Endothelial cell of umbilical vein (primary cell): Measurements from ENCODE around the gene RPGRIP1. TPM values are rescaled to one million over a fixed set of nuclear protein-coding genes. Genes with fewer than 3 reads are reported as not detected.

Experiments used
- BruUV-seq: library from RNA; stranded (reverse); fragments of 400-500 nt; replicated peaks from 2 replicates; lab custom pipeline; 2021; lab: Mats Ljungman, UMichigan
- CTCF ChIA-PET: fragments of 300-600, 350-600 bp; sonication (Branson Sonifier 250); formaldehyde crosslinking; loops from one replicate; lab custom pipeline; 2021; ENCODE audit warnings: antibody characterized with exemption, inconsistent platforms; lab: Charles Lee
- POLR2A ChIA-PET: fragments of 300-600, 350-600 bp; sonication (Branson Sonifier 250); formaldehyde crosslinking; loops from one replicate; lab custom pipeline; 2021; ENCODE audit warnings: antibody characterized with exemption, inconsistent platforms; lab: Charles Lee
- DNase-seq: peaks from one replicate; pipeline ENCODE4 v3.0.0-alpha.2; 2011; ENCODE audit warnings: low read depth, low spot score
- FAIRE-seq: peaks from 2 replicates; lab custom pipeline; 2011; peaks lifted over from hg19 to GRCh38; lab: Jason Lieb, UNC
- H2AFZ ChIP-seq: 2 replicates; pipeline ENCODE4 v1.6.0; 2012; ENCODE audit warnings: low read depth, low read length, control low read depth, inconsistent platforms
- H3K27ac ChIP-seq: 2 replicates; pipeline ENCODE4 v1.5.1; 2011; ENCODE audit warnings: low read depth, mild to moderate bottlenecking, control low read depth, low read length, moderate library complexity; ENCODE audit not compliant: insufficient read depth
- H3K27me3 ChIP-seq, 2 experiments: 2 replicates each; pipeline versions ENCODE4 v1.6.0 to v1.6.1; 2011; ENCODE audit warnings: low read length in 2 of 2, mixed read lengths in 1 of 2; ENCODE audit not compliant: control insufficient read depth in 2 of 2, insufficient read depth in 2 of 2
- H3K36me3 ChIP-seq, 2 experiments: 2 replicates in 1 of 2; 3 replicates in 1 of 2; pipeline ENCODE4 v1.5.1; 2011; ENCODE audit warnings: low read length in 2 of 2, mild to moderate bottlenecking in 1 of 2, moderate library complexity in 1 of 2; ENCODE audit not compliant: control insufficient read depth in 2 of 2, insufficient read depth in 2 of 2; ENCODE audit errors: extremely low read depth in 1 of 2
- H3K4me1 ChIP-seq: 3 replicates; pipeline ENCODE4 v1.5.1; 2011; ENCODE audit warnings: mild to moderate bottlenecking, low read length; ENCODE audit not compliant: control insufficient read depth, insufficient read depth; ENCODE audit errors: extremely low read depth
- H3K4me2 ChIP-seq: 2 replicates; pipeline ENCODE4 v1.6.1; 2011; ENCODE audit warnings: low read length, control low read depth, mixed read lengths; ENCODE audit not compliant: insufficient read depth
- H3K4me3 ChIP-seq, 3 experiments: fragments of 200-600 bp in 1 of 3; sonication (generic), shearing (Covaris generic) in 1 of 3; replicated peaks in 1 of 3; 2 replicates each; pipeline ENCODE4 v1.5.1; 2011 to 2016; ENCODE audit warnings: control low read depth in 3 of 3, low read length in 3 of 3, mild to moderate bottlenecking in 2 of 3, inconsistent platforms in 1 of 3, low read depth in 1 of 3, moderate library complexity in 1 of 3; ENCODE audit not compliant: insufficient read depth in 1 of 3
- H3K79me2 ChIP-seq: 2 replicates; pipeline ENCODE4 v1.6.0; 2012; ENCODE audit warnings: low read length, inconsistent platforms; ENCODE audit not compliant: control insufficient read depth, insufficient read depth
- H3K9ac ChIP-seq: replicated peaks from 2 replicates; pipeline ENCODE3; 2011; ENCODE audit warnings: low read length, control low read depth; ENCODE audit not compliant: insufficient read depth; ENCODE audit errors: extremely low read depth
- H3K9me1 ChIP-seq: replicated peaks from 3 replicates; pipeline ENCODE4 v1.6.0; 2011; ENCODE audit warnings: mild to moderate bottlenecking, low read length; ENCODE audit not compliant: control insufficient read depth, insufficient read depth; ENCODE audit errors: extremely low read depth
- H3K9me3 ChIP-seq: replicated peaks from 2 replicates; pipeline ENCODE4 v1.5.1; 2012; ENCODE audit warnings: low read length, inconsistent platforms; ENCODE audit not compliant: control insufficient read depth, insufficient read depth
- H4K20me1 ChIP-seq: replicated peaks from 2 replicates; pipeline ENCODE3; 2011; ENCODE audit warnings: mild to moderate bottlenecking, low read length; ENCODE audit not compliant: control insufficient read depth, insufficient read depth; ENCODE audit errors: extremely low read depth
- CTCF ChIP-seq, 2 donors: IDR thresholded peaks; 1 replicate in 1 of 2; 2 replicates in 1 of 2; pipeline ENCODE4 v1.5.1; 2011; ENCODE audit warnings: low read length in 2 of 2, mild to moderate bottlenecking in 2 of 2, moderate library complexity in 2 of 2, control low read depth in 1 of 2, inconsistent platforms in 1 of 2, low read depth in 1 of 2; ENCODE audit not compliant: insufficient read depth in 1 of 2; ENCODE audit errors: extremely low read depth in 1 of 2
- EZH2 ChIP-seq: IDR thresholded peaks from 2 replicates; pipeline ENCODE4 v1.6.1; 2012; ENCODE audit warnings: borderline replicate concordance, low read depth, mild to moderate bottlenecking, moderate library complexity, low read length, inconsistent platforms; ENCODE audit not compliant: severe bottlenecking
- FOS ChIP-seq: IDR thresholded peaks from 2 replicates; pipeline ENCODE4 v1.6.1; 2011; ENCODE audit warnings: mild to moderate bottlenecking, low read length, moderate library complexity, borderline replicate concordance; ENCODE audit not compliant: insufficient read depth
- GATA2 ChIP-seq: IDR thresholded peaks from 2 replicates; pipeline ENCODE4 v1.7.0; 2011; ENCODE audit warnings: low read depth, mild to moderate bottlenecking, moderate library complexity, mixed read lengths, low read length; ENCODE audit not compliant: insufficient read length, insufficient read depth
- JUN ChIP-seq: IDR thresholded peaks from 2 replicates; pipeline ENCODE4 v1.6.1; 2011; ENCODE audit warnings: borderline replicate concordance, low read depth; ENCODE audit not compliant: insufficient read length, insufficient read depth
- MYC ChIP-seq: IDR thresholded peaks from one replicate; pipeline ENCODE4 v1.6.1; 2011; ENCODE audit warnings: mild to moderate bottlenecking, low read depth, low read length
- POLR2A ChIP-seq: IDR thresholded peaks from 2 replicates; pipeline ENCODE4 v1.6.1; 2012; ENCODE audit warnings: low read depth, mild to moderate bottlenecking, control low read depth, low read length
- POLR2AphosphoS5 ChIP-seq: IDR thresholded peaks from 2 replicates; pipeline ENCODE4 v1.6.1; 2012; ENCODE audit warnings: low read depth, mild to moderate bottlenecking, control low read depth, low read length, moderate library complexity; ENCODE audit not compliant: insufficient read depth
- dilution Hi-C: fragments of 300-500 bp; cut with MboI; formaldehyde crosslinking; loops from one replicate; pipeline ENCODE4 v1.15.0; 2019; ENCODE audit warnings: low sequenced_read_pairs; ENCODE audit not compliant: extremely low pct_ligation_motif_present
- intact Hi-C: fragments of 100-400 bp; cut with micrococcal nuclease; formaldehyde crosslinking; loops from one replicate; pipeline ENCODE4 v1.10.0; 2022
- polyA plus RNA-seq, 4 experiments: library from polyadenylated mRNA; depleted of rRNA in 3 of 4; stranded (reverse) in 3 of 4; unstranded in 1 of 4; fragments of >200 nt; gene quantifications; 2 replicates each; pipeline versions ENCODE4 v1.2.1 to v1.2.3, GENCODE V29; 2011 to 2012; ENCODE audit warnings: missing spikeins in 1 of 4
- total RNA-seq: library from RNA; stranded (reverse); gene quantifications from 2 replicates; pipeline ENCODE4 v1.2.3, GENCODE V29; 2021
- TF ChIP-seq, protein P1 (sequence below): IDR thresholded peaks from 2 replicates; pipeline ENCODE4 v1.6.1; 2011; ENCODE audit not compliant: insufficient read depth, insufficient read length

RPGRIP1 gene
- total and polyA plus RNA-seq, 2 donors (not counting 3 experiments of a cell fraction or from before 2014, with no cell fraction given), result not detected

DNA sequence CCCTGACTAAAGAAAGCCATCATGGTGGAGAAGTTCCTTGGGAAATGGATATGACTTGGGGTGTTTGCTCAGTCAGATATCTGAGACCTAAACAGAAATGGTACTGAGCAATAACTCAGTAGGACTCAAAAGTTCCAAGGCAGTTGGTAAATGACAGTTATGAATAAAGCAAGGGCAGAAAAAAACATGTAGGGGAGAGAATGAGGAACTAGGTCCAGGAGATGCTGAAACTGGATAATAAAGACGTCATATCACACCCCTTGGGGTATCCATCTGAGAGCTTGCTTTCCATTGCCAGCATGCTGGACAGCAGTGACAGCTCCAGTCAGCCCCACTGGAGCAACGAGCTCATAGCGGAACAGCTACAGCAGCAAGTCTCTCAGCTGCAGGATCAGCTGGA, 37.5 kb downstream of the RPGRIP1 start:
- no peaks in the 10 kb centered on the region for H3K79me2 ChIP-seq
- H3K9me1 ChIP-seq, result no peaks in the 10 kb centered on the region
- FAIRE-seq (no peak), DNase-seq (no peak)
- no peak overlapping the region for H2AFZ ChIP-seq
- H3K36me3 ChIP-seq, result no peaks in the 10 kb centered on the region
- intact Hi-C loops, result no loop called here
- no peak for TF ChIP-seq FOS
- no peak for TF ChIP-seq CTCF (IDR thresholded peaks at IDR 0.05; ENCODE audit: extremely low read depth in 1 of 2, insufficient read depth in 1 of 2, low read depth in 1 of 2, low read length in 2 of 2)
- no peak for TF ChIP-seq JUN
- no peak for TF ChIP-seq GATA2
- no peak for TF ChIP-seq MYC
- no peak for TF ChIP-seq POLR2A
- TF ChIP-seq, protein P1, sequence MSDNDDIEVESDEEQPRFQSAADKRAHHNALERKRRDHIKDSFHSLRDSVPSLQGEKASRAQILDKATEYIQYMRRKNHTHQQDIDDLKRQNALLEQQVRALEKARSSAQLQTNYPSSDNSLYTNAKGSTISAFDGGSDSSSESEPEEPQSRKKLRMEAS, result no peak
- no peak for TF ChIP-seq EZH2
- TF ChIP-seq POLR2AphosphoS5, result no peak
- peaks cover 3 to 4% of the 10 kb centered on the region in 2 experiments for H3K27me3 ChIP-seq
- BruUV-seq, result no TSS peak
- dilution Hi-C loops, result no loop called here
- no peaks in the 10 kb centered on the region for H3K9me3 ChIP-seq
- no peak overlapping the region for H3K27ac ChIP-seq
- ChIA-PET CTCF (interaction anchor here (0.5 to 1.5 kb wide), 2 partner anchors 12 to 186 kb away, joined by 3 read pairs; no protein-coding TSS in a partner anchor), POLR2A (no interaction called here)
- no peaks in the 10 kb centered on the region for H3K4me1 ChIP-seq
- H4K20me1 ChIP-seq, result no peaks in the 10 kb centered on the region
- no peak overlapping the region for H3K4me2 ChIP-seq
- no peak overlapping the region for H3K9ac ChIP-seq
- no peak overlapping the region for H3K4me3 ChIP-seq
